RWPE1 (cell line): ENCODE data around the gene HOXD12.

Experiments
- CTCF ChIA-PET: fragments of 350-600 bp; sonication (Branson Sonifier 250); formaldehyde crosslinking; extraction: SDS; loops from one replicate; lab custom pipeline; 2021; lab: Yijun Ruan, JAX
- POLR2A ChIA-PET: fragments of 400-600 bp; formaldehyde crosslinking; extraction: SDS; loops from one replicate; lab custom pipeline; 2020; ENCODE audit warnings: antibody characterized with exemption; ENCODE audit not compliant: low non-redundant PET; lab: Yijun Ruan, JAX
- DNase-seq: peaks from one replicate; pipeline ENCODE4 v3.0.0; 2012; ENCODE audit warnings: low spot score
- H3K27ac ChIP-seq: fragments of 450-650 bp; 2 replicates; pipeline ENCODE4 v1.5.1; 2017
- TF ChIP-seq, protein P1 (sequence below): fragments of 450-650 bp; conservative IDR thresholded peaks from 2 replicates; pipeline ENCODE4 v1.5.1; 2017; ENCODE audit warnings: low read depth, mild to moderate bottlenecking

The HOXD12 gene

DNA sequence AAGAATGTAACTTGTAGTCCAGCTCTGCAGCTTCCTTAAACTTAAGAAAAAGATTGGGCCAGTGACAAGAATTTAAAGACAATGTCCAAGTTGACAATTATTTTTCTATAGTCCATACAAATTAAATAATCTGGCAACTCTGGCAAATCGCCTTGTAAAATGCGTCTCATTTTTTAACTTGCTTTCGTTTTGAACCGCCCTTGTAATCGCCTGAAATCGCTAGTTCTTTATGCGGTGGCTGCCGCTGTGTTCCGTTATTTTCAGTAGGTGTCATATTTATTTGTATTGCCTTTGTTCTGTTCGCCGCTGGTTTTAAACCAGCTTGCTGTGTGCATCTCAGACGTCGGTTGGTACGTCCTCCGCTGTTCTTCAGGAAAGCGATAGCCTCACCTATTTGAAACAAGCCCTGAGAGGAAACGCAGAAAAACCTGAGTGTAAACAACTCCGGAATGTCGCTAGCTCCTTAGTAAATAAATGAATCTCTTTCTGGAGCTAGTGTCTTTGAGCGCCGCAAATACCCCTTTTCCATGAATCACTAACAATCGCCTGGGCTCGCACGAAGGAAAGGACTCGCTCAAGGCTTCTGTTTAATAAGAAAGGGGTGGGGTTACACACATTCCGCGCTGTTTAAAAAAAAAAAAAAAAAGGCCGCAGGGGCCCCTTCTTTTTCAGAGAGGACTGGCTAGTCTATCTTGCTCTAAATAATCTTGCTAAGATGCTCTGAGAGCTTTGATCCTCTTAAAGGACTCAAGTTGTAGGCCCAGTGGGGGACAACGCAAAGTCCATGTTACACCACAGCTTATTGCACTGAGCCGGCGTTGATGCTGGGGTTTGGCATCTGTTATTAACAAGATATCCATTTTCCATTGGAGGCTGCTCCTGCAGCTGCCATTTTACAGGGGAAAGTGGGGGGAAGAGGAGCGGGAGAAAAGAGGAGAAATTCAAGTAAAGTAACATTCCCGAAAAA is 32.9 kb downstream of the HOXD12 start:
- POLR2A ChIA-PET = no interaction called here
- TF ChIP-seq, protein P1, sequence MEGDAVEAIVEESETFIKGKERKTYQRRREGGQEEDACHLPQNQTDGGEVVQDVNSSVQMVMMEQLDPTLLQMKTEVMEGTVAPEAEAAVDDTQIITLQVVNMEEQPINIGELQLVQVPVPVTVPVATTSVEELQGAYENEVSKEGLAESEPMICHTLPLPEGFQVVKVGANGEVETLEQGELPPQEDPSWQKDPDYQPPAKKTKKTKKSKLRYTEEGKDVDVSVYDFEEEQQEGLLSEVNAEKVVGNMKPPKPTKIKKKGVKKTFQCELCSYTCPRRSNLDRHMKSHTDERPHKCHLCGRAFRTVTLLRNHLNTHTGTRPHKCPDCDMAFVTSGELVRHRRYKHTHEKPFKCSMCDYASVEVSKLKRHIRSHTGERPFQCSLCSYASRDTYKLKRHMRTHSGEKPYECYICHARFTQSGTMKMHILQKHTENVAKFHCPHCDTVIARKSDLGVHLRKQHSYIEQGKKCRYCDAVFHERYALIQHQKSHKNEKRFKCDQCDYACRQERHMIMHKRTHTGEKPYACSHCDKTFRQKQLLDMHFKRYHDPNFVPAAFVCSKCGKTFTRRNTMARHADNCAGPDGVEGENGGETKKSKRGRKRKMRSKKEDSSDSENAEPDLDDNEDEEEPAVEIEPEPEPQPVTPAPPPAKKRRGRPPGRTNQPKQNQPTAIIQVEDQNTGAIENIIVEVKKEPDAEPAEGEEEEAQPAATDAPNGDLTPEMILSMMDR = no peak
- CTCF ChIA-PET = interaction anchor here (0.5 to 2.0 kb wide), 7 partner anchors 48 to 905 kb away, joined by 3 to 10 read pairs (median 3); no protein-coding TSS in a partner anchor
- no peak overlapping the region for H3K27ac ChIP-seq
- no peak for DNase-seq

DNA sequence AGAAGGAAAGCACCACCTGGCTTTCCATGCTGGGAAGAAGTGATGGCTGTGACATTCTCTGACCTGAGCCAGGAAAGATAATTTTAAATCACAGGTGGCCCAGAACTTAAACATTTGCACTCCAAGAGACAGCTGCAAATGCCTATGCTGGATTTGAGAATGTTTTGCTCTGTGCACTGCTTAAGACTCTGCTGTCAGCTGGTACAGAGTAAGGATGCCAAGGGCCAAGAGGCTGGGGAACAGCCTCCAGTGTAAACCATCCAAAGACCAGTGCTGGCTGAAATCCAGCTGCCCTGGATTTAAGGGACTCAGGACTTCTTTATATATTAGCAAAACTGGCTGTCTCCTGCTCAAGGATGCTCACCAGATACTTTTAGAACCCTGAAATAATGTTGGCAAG is 33.8 kb downstream of the HOXD12 start:
- no peak for DNase-seq
- TF ChIP-seq, protein P1 = no peak
- ChIA-PET CTCF (interaction anchor here (1.1 to 2.0 kb wide), 3 partner anchors 322 to 520 kb away, joined by 3 to 10 read pairs (median 6); no protein-coding TSS in a partner anchor), POLR2A (no interaction called here)
- no peak overlapping the region for H3K27ac ChIP-seq

DNA sequence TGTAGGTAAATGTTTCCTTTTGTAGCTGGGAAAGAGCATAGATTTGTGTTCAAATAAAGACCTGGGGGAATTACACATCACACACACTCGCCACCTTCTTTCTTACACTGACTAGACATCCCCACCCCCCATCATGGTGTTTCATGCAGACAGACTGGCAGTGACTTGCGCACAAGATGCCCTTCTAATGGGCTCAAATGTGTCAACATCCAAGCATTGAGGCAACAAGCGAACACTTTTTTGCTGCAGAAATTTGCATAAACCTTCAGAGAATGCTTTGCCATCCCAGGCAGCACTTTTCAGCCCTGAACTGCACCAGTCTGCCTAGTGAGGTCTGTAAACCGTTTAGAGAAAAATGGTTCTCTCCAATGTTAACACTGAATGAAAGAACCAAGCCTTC is 34.4 kb downstream of the HOXD12 start:
- DNase-seq = no peak
- ChIA-PET POLR2A (no interaction called here), CTCF (interaction anchor here (0.6 to 0.8 kb wide), 4 partner anchors 244 to 702 kb away, joined by 3 to 5 read pairs (median 3); no protein-coding TSS in a partner anchor)

DNA sequence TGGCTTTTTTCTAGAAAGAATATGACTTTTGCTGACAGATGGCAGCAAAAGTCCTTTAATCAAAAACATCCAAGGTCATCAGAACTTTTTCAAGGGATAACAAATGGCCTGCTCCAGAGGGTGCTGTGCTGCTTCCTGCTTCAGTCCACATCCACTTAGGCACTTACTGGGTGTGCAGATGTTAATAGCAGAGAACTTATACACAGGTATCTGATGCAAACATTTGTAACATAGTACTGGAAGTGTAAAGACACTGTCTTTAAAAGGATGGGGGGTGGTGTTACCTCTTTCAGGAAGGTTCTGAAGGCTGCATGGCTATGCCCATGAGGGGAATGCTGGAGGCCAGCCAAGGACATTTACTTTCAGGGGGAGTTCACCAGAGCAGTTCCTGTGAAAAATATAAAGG is 35.4 kb downstream of the HOXD12 start:
- TF ChIP-seq, protein P1 = no peak
- DNase-seq = no peak
- H3K27ac ChIP-seq = no peak overlapping the region
- POLR2A ChIA-PET = no interaction called here
- CTCF ChIA-PET = no interaction called here

More for the DNA sequence above, 34.4 kb downstream of the HOXD12 start:
- H3K27ac ChIP-seq = no peak overlapping the region
- TF ChIP-seq, protein P1 = no peak

DNA sequence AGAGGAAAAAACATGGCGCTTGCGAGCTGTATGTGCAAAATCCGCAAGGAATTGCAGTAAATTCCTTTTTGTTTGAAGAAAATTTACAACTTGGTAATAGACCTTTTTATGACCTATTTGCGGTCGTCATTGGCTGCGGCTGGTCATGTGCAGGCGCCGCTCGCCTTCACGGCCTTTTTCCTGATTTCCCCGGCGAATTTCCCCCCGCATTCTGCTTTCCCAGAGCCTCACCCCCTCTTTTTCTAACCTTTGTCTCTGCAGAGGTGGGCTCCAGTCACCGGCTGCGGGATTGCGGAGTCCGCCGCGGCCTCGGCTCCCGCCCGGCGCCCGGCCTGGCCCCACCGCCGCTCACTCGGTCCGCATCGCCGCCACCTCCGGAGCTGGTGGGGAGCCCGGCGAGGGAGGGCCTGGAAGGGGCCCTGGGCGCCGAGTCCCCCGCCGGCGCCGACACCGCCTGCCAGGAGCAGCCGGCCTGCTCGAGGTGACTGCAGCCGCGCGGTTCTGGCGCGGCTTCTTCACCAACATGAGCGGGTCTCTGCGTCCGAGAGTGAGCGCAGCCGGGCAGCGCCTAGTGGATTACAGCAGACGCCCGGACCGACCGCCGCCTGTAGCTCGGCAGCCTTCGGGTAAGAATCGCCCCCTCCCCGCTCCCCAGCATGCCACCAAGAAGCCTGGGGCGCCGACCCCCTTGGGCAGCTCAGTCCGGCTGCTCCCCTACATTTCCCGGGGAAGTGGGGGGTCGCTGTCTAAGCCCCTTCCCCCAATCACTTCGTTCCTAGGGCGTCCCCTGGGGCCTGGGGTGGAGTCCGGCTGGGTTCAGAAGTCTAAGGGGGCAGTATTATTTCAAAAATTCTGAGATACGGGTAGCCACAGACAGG is 37.0 kb downstream of the HOXD12 start:
- TF ChIP-seq, protein P1 = no peak
- ChIA-PET POLR2A (no interaction called here), CTCF (interaction anchor here (0.6 to 1.5 kb wide), 8 partner anchors 10 to 517 kb away, joined by 3 to 9 read pairs (median 4); no protein-coding TSS in a partner anchor)
- peak overlapping the region; percentile 83 for H3K27ac ChIP-seq
- DNase-seq = no peak

DNA sequence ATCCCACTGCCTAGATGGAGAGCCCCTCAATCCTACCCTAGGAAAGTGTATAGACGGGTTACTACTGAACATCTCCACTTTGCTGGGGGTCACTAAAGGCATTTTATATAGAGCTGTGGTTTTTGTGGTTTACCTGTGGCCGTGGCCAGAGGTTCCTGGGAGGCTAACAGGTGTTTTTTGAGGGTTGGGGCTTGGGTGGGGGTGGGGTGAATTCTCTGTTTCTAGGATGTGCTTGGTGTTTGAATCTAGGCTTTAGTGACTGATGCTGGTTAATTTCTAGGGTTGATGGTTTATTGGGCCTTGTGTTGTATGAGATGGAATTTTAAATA is 37.6 kb downstream of the HOXD12 start:
- ChIA-PET CTCF (interaction anchor here (1.5 kb wide), 2 partner anchors 417 to 515 kb away, joined by 5 to 9 read pairs; no protein-coding TSS in a partner anchor), POLR2A (no interaction called here)
- DNase-seq = no peak
- peak overlapping the region; percentile 83 for H3K27ac ChIP-seq
- TF ChIP-seq, protein P1 = no peak
